ENCODE measurements around the gene CENPT. TPM values are rescaled to one million over a fixed set of nuclear protein-coding genes. Genes with fewer than 3 reads are reported as not detected.

Gene CENPT
- polyA plus RNA-seq, 2 of the 4 experiments (the other 2 are of a cell fraction) = 19.1 to 36.9 TPM

GRCh38 chr16:67880584-67880983, 33.1 kb upstream of the CENPT start:
- 93% methylated on average over 7 of the region's 13 CpGs for WGBS (ENCODE audit: missing lambda C conversion rate)
- Histone ChIP-seq H3K27ac (no peak overlapping the region), H3K9me3 (no peaks in the 10 kb centered on the region), H3K4me3 (no peak overlapping the region), H3K4me2 (no peak overlapping the region), H3K4me1 (peaks cover 8% of the 10 kb centered on the region; the same call in 1 of the 3 replicates)
- FAIRE-seq (no peak), ATAC-seq (no peak), DNase-seq (ENCODE audit: low read depth in 1 of 2, low spot score in 1 of 2) (no peak)
- POLR2A ChIA-PET = no interaction called here
- TF ChIP-seq FOSB (CRISPR knock-in tag; IDR thresholded peaks at IDR 0.05) = no peak
- TF ChIP-seq MAZ (IDR thresholded peaks at IDR 0.05; ENCODE audit: borderline replicate concordance, low read depth, low read length) = no peak
- no peak for TF ChIP-seq FOXS1 (CRISPR knock-in tag; IDR thresholded peaks at IDR 0.05)
- TF ChIP-seq CHD4 (IDR thresholded peaks at IDR 0.05; ENCODE audit: borderline replicate concordance) = no peak
- no peak for TF ChIP-seq RAD21 (conservative IDR thresholded peaks at IDR 0.05 in 1 of 2, IDR thresholded peaks at IDR 0.05 in 1 of 2)
- no peak for TF ChIP-seq POLR2A (IDR thresholded peaks at IDR 0.05; ENCODE audit: low read length)
- no peak for TF ChIP-seq GATA3 (IDR thresholded peaks at IDR 0.05; ENCODE audit: borderline replicate concordance)
- TF ChIP-seq MAX (IDR thresholded peaks at IDR 0.05) = no peak
- TF ChIP-seq RFX5 (IDR thresholded peaks at IDR 0.05) = no peak
- TF ChIP-seq, protein P1, sequence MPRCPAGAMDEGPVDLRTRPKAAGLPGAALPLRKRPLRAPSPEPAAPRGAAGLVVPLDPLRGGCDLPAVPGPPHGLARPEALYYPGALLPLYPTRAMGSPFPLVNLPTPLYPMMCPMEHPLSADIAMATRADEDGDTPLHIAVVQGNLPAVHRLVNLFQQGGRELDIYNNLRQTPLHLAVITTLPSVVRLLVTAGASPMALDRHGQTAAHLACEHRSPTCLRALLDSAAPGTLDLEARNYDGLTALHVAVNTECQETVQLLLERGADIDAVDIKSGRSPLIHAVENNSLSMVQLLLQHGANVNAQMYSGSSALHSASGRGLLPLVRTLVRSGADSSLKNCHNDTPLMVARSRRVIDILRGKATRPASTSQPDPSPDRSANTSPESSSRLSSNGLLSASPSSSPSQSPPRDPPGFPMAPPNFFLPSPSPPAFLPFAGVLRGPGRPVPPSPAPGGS (IDR thresholded peaks at IDR 0.05) = no peak
- TF ChIP-seq CTCF (IDR thresholded peaks at IDR 0.05) = no peak
- no peak for TF ChIP-seq MYC (IDR thresholded peaks at IDR 0.05; ENCODE audit: borderline replicate concordance, low read length)
- TF ChIP-seq REST (IDR thresholded peaks at IDR 0.05) = no peak
- TF ChIP-seq HOXB13 (CRISPR knock-in tag; IDR thresholded peaks at IDR 0.05; ENCODE audit: low read depth) = no peak
- no peak for TF ChIP-seq BHLHE40 (IDR thresholded peaks at IDR 0.05; ENCODE audit: low read depth, low read length)
- TF ChIP-seq NFE2L2 (conservative IDR thresholded peaks at IDR 0.05; ENCODE audit: low read length) = no peak
- no peak for TF ChIP-seq NPAS2 (CRISPR knock-in tag; IDR thresholded peaks at IDR 0.05; ENCODE audit: borderline replicate concordance)
- no peak for TF ChIP-seq ZNF302 (CRISPR knock-in tag; IDR thresholded peaks at IDR 0.05)
- CTCF ChIA-PET = interaction anchor here (1.5 to 17.4 kb wide), 5 partner anchors 12 to 359 kb away, joined by 4 to 370 read pairs (median 44); partner anchors contain the start of genes CTRL, PSKH1 and PSMB10

DNA sequence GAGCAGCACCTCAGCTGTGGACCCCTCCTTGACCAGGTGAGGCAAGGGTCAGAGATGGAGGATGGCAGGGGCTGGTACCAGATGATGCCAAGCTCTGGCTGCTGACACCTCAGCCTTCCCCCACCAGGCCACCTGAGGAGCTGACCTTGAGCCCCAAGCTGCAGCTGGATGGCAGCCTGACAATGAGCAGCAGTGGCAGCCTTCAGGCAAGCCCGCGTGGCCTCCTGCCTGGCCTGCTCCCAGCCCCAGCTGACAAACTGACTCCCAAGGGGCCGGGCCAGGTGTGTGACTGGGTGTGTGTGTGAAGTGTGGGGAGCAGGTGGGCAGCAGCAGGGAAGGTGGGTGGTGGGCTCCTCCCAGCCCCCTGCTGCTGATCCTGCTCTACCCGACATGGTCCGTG, 32.4 kb upstream of the CENPT start:
- no peaks in the 10 kb centered on the region for H3K9me3 ChIP-seq
- H3K27ac ChIP-seq = no peak overlapping the region
- DNase-seq (ENCODE audit: low read depth in 1 of 2, low spot score in 1 of 2) (no peak), ATAC-seq (no peak), FAIRE-seq (no peak)
- H3K4me3 ChIP-seq = no peak overlapping the region
- WGBS (ENCODE audit: missing lambda C conversion rate) = 97% methylated on average over 2 of the region's 5 CpGs
- peaks cover 2% of the 10 kb centered on the region; the same call in 1 of the 3 replicates for H3K4me1 ChIP-seq
- POLR2A ChIA-PET = no interaction called here
- H3K4me2 ChIP-seq = no peak overlapping the region
- CTCF ChIA-PET = interaction anchor here (1.1 to 17.4 kb wide), 5 partner anchors 8 to 359 kb away, joined by 3 to 370 read pairs (median 4); partner anchors contain the start of genes CTRL and PSMB10
- TF ChIP-seq EP300 (IDR thresholded peaks at IDR 0.05) (no peak), RNF2 (IDR thresholded peaks at IDR 0.05; ENCODE audit: borderline replicate concordance, low read depth) (no peak), RARB (CRISPR knock-in tag; IDR thresholded peaks at IDR 0.05) (no peak), CTCF (IDR thresholded peaks at IDR 0.05) (no peak), RFX5 (IDR thresholded peaks at IDR 0.05) (no peak), CEBPB (IDR thresholded peaks at IDR 0.05) (no peak), EHF (CRISPR knock-in tag; IDR thresholded peaks at IDR 0.05) (no peak), ELK1 (IDR thresholded peaks at IDR 0.05; ENCODE audit: low read depth, low read length) (no peak), CBX8 (IDR thresholded peaks at IDR 0.05) (no peak), HOXA7 (CRISPR knock-in tag; IDR thresholded peaks at IDR 0.05) (no peak), MYC (IDR thresholded peaks at IDR 0.05; ENCODE audit: borderline replicate concordance, low read length) (no peak), FOSL2 (IDR thresholded peaks at IDR 0.05) (no peak), FOSL2 (CRISPR knock-in tag; IDR thresholded peaks at IDR 0.05) (no peak), TP53 (CRISPR knock-in tag; IDR thresholded peaks at IDR 0.05) (no peak)
